NCI-H2227 (cell line): ENCODE data around the gene RNF212B.
"Not testable (repeated sequence)": the region's sequence is repeated elsewhere in the genome, so short reads cannot be mapped to it uniquely, and the experiment has no call there.

ENCODE experiments used
- DNase-seq: peaks from one replicate; lab custom pipeline; 2025; ENCODE audit not compliant: unreplicated experiment; lab: John Stamatoyannopoulos, UW

Gene RNF212B, protein sequence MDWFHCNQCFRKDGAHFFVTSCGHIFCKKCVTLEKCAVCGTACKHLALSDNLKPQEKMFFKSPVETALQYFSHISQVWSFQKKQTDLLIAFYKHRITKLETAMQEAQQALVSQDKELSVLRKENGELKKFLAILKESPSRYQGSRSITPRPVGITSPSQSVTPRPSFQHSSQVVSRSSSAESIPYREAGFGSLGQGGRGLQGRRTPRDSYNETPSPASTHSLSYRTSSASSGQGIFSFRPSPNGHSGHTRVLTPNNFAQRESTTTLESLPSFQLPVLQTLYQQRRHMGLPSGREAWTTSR

GRCh38 chr14:23237772-23238594, at the start of gene RNF212B:
RNF212B (plus strand) TSS chr14:23237936; CDS start chr14:23240346, 2,410 bp downstream.
- DNase-seq: peak; percentile 95

- DNase-seq: no peak
Measured at GRCh38 chr14:23193432-23193831, 44.3 kb upstream of the RNF212B start.

DNA sequence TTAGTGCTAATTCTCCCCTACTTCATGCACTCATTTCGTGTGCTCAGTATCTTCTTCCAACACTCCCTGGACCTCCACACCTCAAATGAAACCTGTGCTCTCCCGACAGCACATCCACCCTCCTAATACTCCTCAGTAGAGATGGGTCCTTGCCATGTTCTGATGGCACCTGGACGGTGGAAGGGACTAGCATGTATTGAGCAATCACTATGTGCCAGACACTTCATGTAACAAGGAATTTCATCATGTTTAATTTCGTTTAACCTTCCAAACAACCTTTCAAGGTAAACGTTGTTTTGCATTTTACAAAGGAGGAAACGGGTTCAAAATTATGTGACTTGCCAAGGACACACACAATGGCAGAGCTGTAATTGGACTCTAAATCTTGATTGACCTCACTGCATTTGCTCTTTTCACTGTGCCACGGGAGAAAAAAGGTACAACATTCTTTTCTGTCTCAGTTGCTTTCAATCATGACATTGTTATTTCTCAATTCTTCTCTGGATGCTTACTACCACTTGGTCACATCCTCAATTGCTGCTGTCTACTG, 42.1 kb upstream of the RNF212B start:
- DNase-seq: no peak

DNA sequence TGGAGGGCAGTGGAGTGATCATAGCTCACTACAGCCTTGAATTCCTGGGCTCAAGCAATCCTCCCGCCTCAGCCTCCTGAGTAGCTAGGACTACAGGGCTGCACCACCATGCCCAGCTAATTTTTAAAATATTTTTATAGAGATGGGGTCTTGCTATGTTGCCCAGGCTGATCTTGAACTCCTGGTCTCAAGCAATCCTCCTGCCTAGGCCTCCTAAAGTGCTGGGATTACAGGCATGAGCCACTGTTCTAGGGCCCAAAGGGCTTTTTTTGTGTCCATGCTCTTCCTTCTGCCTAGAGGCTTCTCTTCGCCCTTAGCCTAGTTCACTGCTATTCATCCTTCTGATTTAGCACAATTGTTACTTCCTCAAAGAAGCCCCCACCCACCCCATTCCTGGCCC, 41.2 kb upstream of the RNF212B start:
- DNase-seq: not testable (repeated sequence)

DNA sequence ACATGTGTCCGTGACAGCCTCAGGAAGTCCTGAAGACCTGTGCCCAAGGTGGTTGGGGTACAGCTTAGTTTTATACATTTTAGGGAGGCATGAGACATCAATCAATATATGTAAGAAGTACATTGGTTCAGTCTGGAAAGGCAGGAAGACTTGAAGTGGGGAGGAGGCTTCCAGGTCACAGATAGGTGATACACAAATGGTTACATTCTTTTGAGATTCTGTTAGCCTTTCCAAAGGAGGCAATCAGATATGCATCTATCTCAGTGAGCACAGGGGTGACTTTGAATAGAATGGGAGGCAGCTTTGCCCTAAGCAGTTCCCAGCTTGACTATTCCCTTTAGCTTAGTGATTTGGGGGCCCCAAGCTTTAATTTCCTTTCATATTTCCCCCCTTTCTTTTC, 38.6 kb upstream of the RNF212B start:
- not testable (repeated sequence) for DNase-seq

GRCh38 chr14:23202001-23202400, 35.7 kb upstream of the RNF212B start:
- DNase-seq: no peak

DNA sequence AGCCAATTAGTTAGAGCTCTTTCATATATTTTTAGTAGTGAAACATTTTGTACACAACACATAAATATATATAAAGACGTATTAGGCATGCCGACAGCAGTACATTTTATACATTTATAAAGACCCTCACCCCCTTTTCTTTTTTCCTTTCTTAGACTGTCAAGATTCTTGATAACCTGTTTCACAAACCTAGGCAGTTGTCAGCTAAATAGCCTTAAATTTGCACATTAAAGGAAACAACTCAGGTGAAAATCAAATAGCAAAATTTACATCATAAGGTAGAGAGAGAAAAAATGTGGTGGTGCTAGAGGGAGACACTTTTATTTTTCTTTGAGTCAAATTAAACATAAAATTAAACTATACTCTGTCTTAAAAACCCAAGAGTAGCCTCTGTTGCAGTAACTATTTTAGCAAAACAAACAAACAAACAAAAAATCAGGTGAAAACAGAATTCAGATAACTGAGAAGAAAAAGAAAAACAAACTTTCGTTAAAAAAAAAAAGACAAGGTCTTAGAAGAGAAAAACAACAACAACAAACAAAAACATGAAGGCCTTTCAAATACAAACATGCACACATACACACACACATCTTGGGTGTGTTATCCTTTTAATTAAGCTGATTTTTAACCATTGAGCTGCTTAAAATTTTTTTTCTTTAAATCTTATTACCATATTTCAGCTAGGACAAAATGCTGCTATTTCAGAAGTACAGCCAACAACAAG, 31.2 kb upstream of the RNF212B start:
- DNase-seq: no peak

GRCh38 chr14:23207146-23207540, 30.6 kb upstream of the RNF212B start:
- no peak for DNase-seq

DNA sequence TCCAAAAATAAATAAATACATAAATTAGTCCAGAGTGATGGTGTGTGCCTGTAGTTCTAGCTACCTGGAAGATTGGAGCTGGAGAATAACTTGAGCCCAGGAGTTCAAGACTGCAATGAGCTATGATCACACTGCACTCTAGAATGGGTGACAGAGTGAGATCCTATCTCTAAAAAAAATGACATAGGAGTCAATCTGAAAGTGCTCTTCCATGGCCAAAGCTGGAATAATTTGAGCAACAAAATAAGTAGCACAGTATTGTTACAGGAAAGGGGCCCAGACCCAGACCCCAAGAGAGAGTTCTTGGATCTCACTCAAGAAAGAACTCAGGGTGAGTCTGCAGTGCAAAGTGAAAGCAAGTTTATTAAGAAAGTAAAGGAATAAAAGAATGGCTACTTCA, 29.4 kb upstream of the RNF212B start:
- DNase-seq: no peak

GRCh38 chr14:23209651-23210423, 27.9 kb upstream of the RNF212B start:
- no peak for DNase-seq

GRCh38 chr14:23215421-23215820, 22.3 kb upstream of the RNF212B start:
- DNase-seq: no peak

GRCh38 chr14:23217032-23218020, 20.4 kb upstream of the RNF212B start:
- no peak for DNase-seq

GRCh38 chr14:23219075-23219474, 18.7 kb upstream of the RNF212B start:
- DNase-seq: no peak

DNA sequence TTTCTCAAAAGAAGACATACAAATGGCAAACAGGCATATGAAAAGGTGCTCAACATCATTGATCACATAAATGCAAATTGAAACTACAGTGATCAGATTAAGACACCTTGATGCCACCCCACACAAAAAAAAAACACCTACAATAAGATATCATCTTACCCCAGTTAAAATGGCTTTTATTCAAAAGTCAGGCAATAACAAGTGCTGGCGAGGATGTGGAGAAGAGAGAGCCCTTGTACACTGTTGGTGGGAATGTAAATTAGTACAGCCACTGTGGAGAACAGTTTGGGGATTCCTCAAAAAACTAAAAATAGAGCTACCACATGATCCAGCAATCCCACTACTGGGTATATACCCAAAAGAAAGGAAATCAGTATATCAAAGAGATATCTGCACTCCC, 12.8 kb upstream of the RNF212B start:
- DNase-seq: not testable (repeated sequence)

DNA sequence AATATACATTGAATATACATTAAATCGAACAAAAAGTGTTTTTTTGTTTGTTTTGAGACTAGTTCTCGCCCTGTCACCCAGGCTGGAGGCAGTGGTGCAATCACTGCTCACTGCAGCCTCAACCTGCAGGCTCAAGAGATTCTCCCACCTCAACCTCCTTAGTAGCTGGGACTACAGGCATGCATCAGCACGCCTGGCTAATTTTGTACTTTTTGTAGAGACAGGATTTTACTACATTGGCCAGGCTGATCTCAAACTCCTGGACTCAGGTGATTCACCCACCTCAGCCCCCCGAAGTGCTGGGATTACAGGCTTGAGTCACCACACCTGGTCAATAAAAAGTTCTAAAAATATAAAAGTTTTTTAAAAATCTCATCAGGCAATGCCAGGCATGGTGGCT, 10.2 kb upstream of the RNF212B start:
- no peak for DNase-seq

GRCh38 chr14:23228812-23229211, 8.9 kb upstream of the RNF212B start:
- DNase-seq: no peak

GRCh38 chr14:23232241-23232808, 5.4 kb upstream of the RNF212B start:
- DNase-seq: not testable (repeated sequence)

- no peak for DNase-seq
Measured at GRCh38 chr14:23240661-23241060, 2.9 kb downstream of the RNF212B start.
